Glomerular endothelial cell (primary cell): Measurements from ENCODE around the gene GPR149. TPM values are rescaled to one million over a fixed set of nuclear protein-coding genes. Genes with fewer than 3 reads are reported as not detected.

ENCODE experiments used
- total RNA-seq: library from RNA; depleted of rRNA; stranded (reverse); fragments of >200 nt; gene quantifications from 2 replicates; pipeline ENCODE4 v1.2.3, GENCODE V29; 2015

GPR149 gene
- total RNA-seq, 1 donor from 2014 or later, result not detected

Other genes with a start within 250 kb of the GPR149 start
- gene DHX36, start 105.7 kb downstream of the GPR149 start, total RNA-seq, result 23.6 and 34.6 TPM in 2 replicates